Measurements from ENCODE around the gene EGLN3. TPM values are rescaled to one million over a fixed set of nuclear protein-coding genes. Genes with fewer than 3 reads are reported as not detected.

Gene EGLN3
- total RNA-seq, 1 donor from 2014 or later, result 0.38 TPM

DNA sequence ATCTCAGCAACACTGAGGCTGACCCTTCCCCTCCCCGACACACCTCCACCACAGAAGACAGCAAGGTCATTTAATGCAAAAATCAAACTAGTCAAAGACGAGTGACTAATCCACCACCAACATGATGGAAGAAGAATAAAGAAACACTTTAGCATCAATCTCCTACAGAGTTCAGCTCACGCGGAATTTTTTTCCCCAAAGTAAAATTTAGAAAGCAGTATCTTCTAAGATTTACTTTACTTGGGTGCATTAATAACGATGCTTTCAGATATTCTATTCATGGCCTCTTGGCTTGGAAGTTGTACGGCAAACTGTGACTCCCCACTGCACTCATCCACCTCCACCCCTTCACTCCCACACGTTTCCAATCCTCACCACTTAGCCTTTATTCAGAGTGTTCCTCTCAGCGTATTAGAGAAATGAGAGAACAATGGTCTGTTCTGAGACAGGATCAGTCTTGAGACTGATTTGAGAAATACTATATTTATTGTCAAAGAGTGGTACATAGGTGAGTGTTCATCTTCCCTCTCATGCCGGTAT is 1.9 kb downstream of the EGLN3 start:
- peaks cover 63% of the 10 kb centered on the region for H3K27me3 Mint-ChIP-seq (ENCODE audit: unreplicated experiment)
- no peak overlapping the region for H3K27ac Mint-ChIP-seq (ENCODE audit: unreplicated experiment)
- no peak overlapping the region for H3K4me3 Mint-ChIP-seq (ENCODE audit: unreplicated experiment)
- peaks cover 19% of the 10 kb centered on the region for H3K4me1 Mint-ChIP-seq (ENCODE audit: unreplicated experiment)
- no peaks in the 10 kb centered on the region for H3K9me3 Mint-ChIP-seq (ENCODE audit: unreplicated experiment)
- TF ChIP-seq CTCF (IDR thresholded peaks at IDR 0.05), result no peak
- no peak for DNase-seq (ENCODE audit: extremely low spot score, unreplicated experiment)
- no peaks in the 10 kb centered on the region for H3K36me3 Mint-ChIP-seq (ENCODE audit: unreplicated experiment)

GRCh38 chr14:33948145-33948868 is 2.6 kb downstream of the EGLN3 start:
- H3K27me3 Mint-ChIP-seq (ENCODE audit: unreplicated experiment), result peaks cover 57% of the 10 kb centered on the region
- H3K4me3 Mint-ChIP-seq (ENCODE audit: unreplicated experiment), result no peak overlapping the region
- no peak for TF ChIP-seq CTCF (IDR thresholded peaks at IDR 0.05)
- no peak overlapping the region for H3K27ac Mint-ChIP-seq (ENCODE audit: unreplicated experiment)
- no peaks in the 10 kb centered on the region for H3K36me3 Mint-ChIP-seq (ENCODE audit: unreplicated experiment)
- no peaks in the 10 kb centered on the region for H3K9me3 Mint-ChIP-seq (ENCODE audit: unreplicated experiment)
- peaks cover 19% of the 10 kb centered on the region for H3K4me1 Mint-ChIP-seq (ENCODE audit: unreplicated experiment)
- DNase-seq (ENCODE audit: extremely low spot score, unreplicated experiment), result no peak

- peaks cover 19% of the 10 kb centered on the region for H3K4me1 Mint-ChIP-seq (ENCODE audit: unreplicated experiment)
- H3K27ac Mint-ChIP-seq (ENCODE audit: unreplicated experiment), result no peak overlapping the region
- no peak for DNase-seq (ENCODE audit: extremely low spot score, unreplicated experiment)
- H3K4me3 Mint-ChIP-seq (ENCODE audit: unreplicated experiment), result no peak overlapping the region
- peaks cover 48% of the 10 kb centered on the region for H3K27me3 Mint-ChIP-seq (ENCODE audit: unreplicated experiment)
- TF ChIP-seq CTCF (IDR thresholded peaks at IDR 0.05), result no peak
- H3K9me3 Mint-ChIP-seq (ENCODE audit: unreplicated experiment), result no peaks in the 10 kb centered on the region
- no peaks in the 10 kb centered on the region for H3K36me3 Mint-ChIP-seq (ENCODE audit: unreplicated experiment)
These were observed 4.0 kb downstream of the EGLN3 start for GRCh38 chr14:33946679-33947476.

- Mint-ChIP-seq H3K36me3 (ENCODE audit: unreplicated experiment) (no peaks in the 10 kb centered on the region), H3K27ac (ENCODE audit: unreplicated experiment) (no peak overlapping the region), H3K4me1 (ENCODE audit: unreplicated experiment) (peaks cover 7% of the 10 kb centered on the region), H3K9me3 (ENCODE audit: unreplicated experiment) (no peaks in the 10 kb centered on the region), H3K4me3 (ENCODE audit: unreplicated experiment) (no peak overlapping the region), H3K27me3 (ENCODE audit: unreplicated experiment) (peaks cover 40% of the 10 kb centered on the region)
- no peak for DNase-seq (ENCODE audit: extremely low spot score, unreplicated experiment)
- no peak for TF ChIP-seq CTCF (IDR thresholded peaks at IDR 0.05)
These were observed 5.4 kb downstream of the EGLN3 start for GRCh38 chr14:33945210-33946088.

All from osteocyte (in vitro differentiated cells).